Measurements from ENCODE around the gene NET1. TPM values are rescaled to one million over a fixed set of nuclear protein-coding genes. Genes with fewer than 3 reads are reported as not detected.
"Not testable (repeated sequence)": the region's sequence is repeated elsewhere in the genome, so short reads cannot be mapped to it uniquely, and the experiment has no call there.

The NET1 gene
- total RNA-seq, 1 donor from 2014 or later = 97.5 TPM

- H3K9me3 Mint-ChIP-seq (ENCODE audit: low read depth); DNase-seq (ENCODE audit: low spot score, unreplicated experiment); H3K4me3 Mint-ChIP-seq (ENCODE audit: low read depth); H3K4me1 Mint-ChIP-seq (ENCODE audit: low read depth); H3K36me3 Mint-ChIP-seq (ENCODE audit: insufficient read depth); H3K27ac Mint-ChIP-seq: not testable (repeated sequence)
- H3K27me3 Mint-ChIP-seq = peaks cover 29% of the 10 kb centered on the region
Measured at GRCh38 chr10:5475974-5476807, 63.8 kb downstream of the NET1 start.

GRCh38 chr10:5476918-5477525 lies 64.7 kb downstream of the NET1 start:
- no peaks in the 10 kb centered on the region for H3K36me3 Mint-ChIP-seq (ENCODE audit: insufficient read depth)
- no peak for TF ChIP-seq CTCF (IDR thresholded peaks at IDR 0.05; ENCODE audit: unreplicated experiment)
- H3K27ac Mint-ChIP-seq = no peak overlapping the region
- H3K4me3 Mint-ChIP-seq (ENCODE audit: low read depth) = no peak overlapping the region
- H3K27me3 Mint-ChIP-seq = peaks cover 31% of the 10 kb centered on the region
- H3K4me1 Mint-ChIP-seq (ENCODE audit: low read depth) = peaks cover 5% of the 10 kb centered on the region
- DNase-seq (ENCODE audit: low spot score, unreplicated experiment) = no peak
- H3K9me3 Mint-ChIP-seq (ENCODE audit: low read depth) = no peaks in the 10 kb centered on the region

- TF ChIP-seq CTCF (IDR thresholded peaks at IDR 0.05; ENCODE audit: unreplicated experiment) = no peak
- Mint-ChIP-seq H3K4me3 (ENCODE audit: low read depth) (no peak overlapping the region), H3K4me1 (ENCODE audit: low read depth) (peaks cover 2% of the 10 kb centered on the region), H3K9me3 (ENCODE audit: low read depth) (no peaks in the 10 kb centered on the region), H3K27ac (no peak overlapping the region), H3K27me3 (peaks cover 31% of the 10 kb centered on the region), H3K36me3 (ENCODE audit: insufficient read depth) (no peaks in the 10 kb centered on the region)
- DNase-seq (ENCODE audit: low spot score, unreplicated experiment) = no peak
Measured at GRCh38 chr10:5477948-5478693, 65.8 kb downstream of the NET1 start.

GRCh38 chr10:5478694-5479305 lies 66.4 kb downstream of the NET1 start:
- TF ChIP-seq CTCF (IDR thresholded peaks at IDR 0.05; ENCODE audit: unreplicated experiment) = no peak
- peaks cover 28% of the 10 kb centered on the region for H3K27me3 Mint-ChIP-seq
- H3K27ac Mint-ChIP-seq = no peak overlapping the region
- H3K9me3 Mint-ChIP-seq (ENCODE audit: low read depth) = no peaks in the 10 kb centered on the region
- no peak for DNase-seq (ENCODE audit: low spot score, unreplicated experiment)
- peaks cover 2% of the 10 kb centered on the region for H3K4me1 Mint-ChIP-seq (ENCODE audit: low read depth)
- no peak overlapping the region for H3K4me3 Mint-ChIP-seq (ENCODE audit: low read depth)
- H3K36me3 Mint-ChIP-seq (ENCODE audit: insufficient read depth) = no peaks in the 10 kb centered on the region

- Mint-ChIP-seq H3K27me3 (peaks cover 25% of the 10 kb centered on the region), H3K4me3 (ENCODE audit: low read depth) (no peak overlapping the region), H3K27ac (no peak overlapping the region), H3K9me3 (ENCODE audit: low read depth) (no peaks in the 10 kb centered on the region), H3K4me1 (ENCODE audit: low read depth) (peaks cover 2% of the 10 kb centered on the region), H3K36me3 (ENCODE audit: insufficient read depth) (no peaks in the 10 kb centered on the region)
- TF ChIP-seq CTCF (IDR thresholded peaks at IDR 0.05; ENCODE audit: unreplicated experiment) = no peak
- DNase-seq (ENCODE audit: low spot score, unreplicated experiment) = no peak
Measured at GRCh38 chr10:5479481-5480161, 67.3 kb downstream of the NET1 start.

Data from progenitor cell of endocrine pancreas (in vitro differentiated cells).